ENCODE results near the gene DCAF11. TPM values are rescaled to one million over a fixed set of nuclear protein-coding genes. Genes with fewer than 3 reads are reported as not detected.

The DCAF11 gene
- total and polyA plus RNA-seq, 2 of the 13 experiments (the other 11 are each of a cell fraction or from before 2014, with no cell fraction given): 150 to 257 TPM

DNA sequence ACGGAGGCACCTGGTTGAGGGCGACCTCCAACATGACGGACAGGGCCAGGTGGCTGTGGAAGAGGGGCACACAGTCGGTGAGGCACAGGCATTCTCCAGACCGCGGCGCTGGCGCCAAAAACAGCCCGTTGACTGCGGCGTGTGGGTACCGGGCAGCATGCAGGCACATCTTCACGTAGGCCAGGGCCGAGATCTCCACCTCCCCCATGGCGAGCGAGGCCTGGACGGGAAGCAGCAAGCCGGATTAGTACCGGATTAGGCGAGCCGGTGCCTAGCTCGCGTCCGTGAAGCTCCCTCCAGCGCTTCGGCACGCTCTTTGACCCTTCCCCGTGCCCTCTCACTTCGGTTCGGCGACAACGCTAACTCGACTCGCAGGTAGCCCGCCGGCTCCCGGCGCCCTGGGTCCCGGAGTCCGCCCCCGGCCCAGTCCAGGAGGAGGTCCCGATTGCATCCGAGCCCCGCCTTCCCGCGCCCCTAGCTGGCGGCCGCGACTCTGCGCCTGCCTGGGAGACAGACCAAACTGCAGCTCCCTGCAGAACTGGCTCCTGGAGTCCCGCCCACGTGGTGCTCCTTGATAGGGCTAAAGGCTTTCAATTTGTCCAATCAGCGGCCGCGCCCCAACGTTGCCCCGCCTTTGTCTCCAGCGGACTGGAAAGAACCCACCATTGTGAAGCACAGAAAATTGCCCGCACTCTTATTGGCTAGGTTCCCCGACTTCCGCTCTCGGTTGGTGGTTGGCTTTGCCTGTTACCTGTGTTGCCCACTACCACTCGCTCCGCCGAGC lies 26.7 kb downstream of the DCAF11 start, which contains the start of gene EMC9 (continued):
- TF ChIP-seq CHD4 (IDR thresholded peaks at IDR 0.05; ENCODE audit: borderline replicate concordance, low read length) (0 out of 2 replicates have a peak, but pooled peaks have one; percentile 20), ZNF512B (CRISPR knock-in tag; IDR thresholded peaks at IDR 0.05; ENCODE audit: borderline replicate concordance) (peak; percentile 99), NFIC (IDR thresholded peaks at IDR 0.05; ENCODE audit: low read length) (no peak), ZNF180 (CRISPR knock-in tag; IDR thresholded peaks at IDR 0.05; ENCODE audit: borderline replicate concordance, low read depth) (no peak), MAX (IDR thresholded peaks at IDR 0.05) (no peak), ZNF850 (CRISPR knock-in tag; conservative IDR thresholded peaks at IDR 0.05) (no peak), KAT7 (CRISPR knock-in tag; IDR thresholded peaks at IDR 0.05; ENCODE audit: borderline replicate concordance) (no peak; the same call in 1 of the 2 replicates), ZNF660 (CRISPR knock-in tag; IDR thresholded peaks at IDR 0.05; ENCODE audit: borderline replicate concordance, low read depth) (peak; percentile 96; the same call in 1 of the 2 replicates), PCBP2 (optimal IDR thresholded peaks at IDR 0.05; ENCODE audit: low read depth, low read length, poor library complexity, severe bottlenecking) (no peak), HNRNPH1 (optimal IDR thresholded peaks at IDR 0.05; ENCODE audit: low read depth, low read length) (peak; percentile 91), ZIK1 (CRISPR knock-in tag; IDR thresholded peaks at IDR 0.05; ENCODE audit: borderline replicate concordance, low read depth) (peak; percentile 87), AGO1 (IDR thresholded peaks at IDR 0.05; ENCODE audit: low read depth, low read length, poor library complexity, severe bottlenecking) (peak; percentile 96), CAMTA2 (CRISPR knock-in tag; IDR thresholded peaks at IDR 0.05; ENCODE audit: borderline replicate concordance) (peak; percentile 98), ZNF446 (CRISPR knock-in tag; IDR thresholded peaks at IDR 0.05) (no peak), GZF1 (CRISPR knock-in tag; IDR thresholded peaks at IDR 0.05) (no peak), THAP11 (CRISPR knock-in tag; IDR thresholded peaks at IDR 0.05) (peak; percentile 84)
- TF ChIP-seq, protein P1, sequence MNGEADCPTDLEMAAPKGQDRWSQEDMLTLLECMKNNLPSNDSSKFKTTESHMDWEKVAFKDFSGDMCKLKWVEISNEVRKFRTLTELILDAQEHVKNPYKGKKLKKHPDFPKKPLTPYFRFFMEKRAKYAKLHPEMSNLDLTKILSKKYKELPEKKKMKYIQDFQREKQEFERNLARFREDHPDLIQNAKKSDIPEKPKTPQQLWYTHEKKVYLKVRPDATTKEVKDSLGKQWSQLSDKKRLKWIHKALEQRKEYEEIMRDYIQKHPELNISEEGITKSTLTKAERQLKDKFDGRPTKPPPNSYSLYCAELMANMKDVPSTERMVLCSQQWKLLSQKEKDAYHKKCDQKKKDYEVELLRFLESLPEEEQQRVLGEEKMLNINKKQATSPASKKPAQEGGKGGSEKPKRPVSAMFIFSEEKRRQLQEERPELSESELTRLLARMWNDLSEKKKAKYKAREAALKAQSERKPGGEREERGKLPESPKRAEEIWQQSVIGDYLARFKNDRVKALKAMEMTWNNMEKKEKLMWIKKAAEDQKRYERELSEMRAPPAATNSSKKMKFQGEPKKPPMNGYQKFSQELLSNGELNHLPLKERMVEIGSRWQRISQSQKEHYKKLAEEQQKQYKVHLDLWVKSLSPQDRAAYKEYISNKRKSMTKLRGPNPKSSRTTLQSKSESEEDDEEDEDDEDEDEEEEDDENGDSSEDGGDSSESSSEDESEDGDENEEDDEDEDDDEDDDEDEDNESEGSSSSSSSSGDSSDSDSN (CRISPR knock-in tag; IDR thresholded peaks at IDR 0.05): peak; percentile 100
- TF ChIP-seq, protein P2, sequence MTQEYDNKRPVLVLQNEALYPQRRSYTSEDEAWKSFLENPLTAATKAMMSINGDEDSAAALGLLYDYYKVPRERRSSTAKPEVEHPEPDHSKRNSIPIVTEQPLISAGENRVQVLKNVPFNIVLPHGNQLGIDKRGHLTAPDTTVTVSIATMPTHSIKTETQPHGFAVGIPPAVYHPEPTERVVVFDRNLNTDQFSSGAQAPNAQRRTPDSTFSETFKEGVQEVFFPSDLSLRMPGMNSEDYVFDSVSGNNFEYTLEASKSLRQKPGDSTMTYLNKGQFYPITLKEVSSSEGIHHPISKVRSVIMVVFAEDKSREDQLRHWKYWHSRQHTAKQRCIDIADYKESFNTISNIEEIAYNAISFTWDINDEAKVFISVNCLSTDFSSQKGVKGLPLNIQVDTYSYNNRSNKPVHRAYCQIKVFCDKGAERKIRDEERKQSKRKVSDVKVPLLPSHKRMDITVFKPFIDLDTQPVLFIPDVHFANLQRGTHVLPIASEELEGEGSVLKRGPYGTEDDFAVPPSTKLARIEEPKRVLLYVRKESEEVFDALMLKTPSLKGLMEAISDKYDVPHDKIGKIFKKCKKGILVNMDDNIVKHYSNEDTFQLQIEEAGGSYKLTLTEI (CRISPR knock-in tag; conservative IDR thresholded peaks at IDR 0.05): no peak
- TF ChIP-seq, protein P3, sequence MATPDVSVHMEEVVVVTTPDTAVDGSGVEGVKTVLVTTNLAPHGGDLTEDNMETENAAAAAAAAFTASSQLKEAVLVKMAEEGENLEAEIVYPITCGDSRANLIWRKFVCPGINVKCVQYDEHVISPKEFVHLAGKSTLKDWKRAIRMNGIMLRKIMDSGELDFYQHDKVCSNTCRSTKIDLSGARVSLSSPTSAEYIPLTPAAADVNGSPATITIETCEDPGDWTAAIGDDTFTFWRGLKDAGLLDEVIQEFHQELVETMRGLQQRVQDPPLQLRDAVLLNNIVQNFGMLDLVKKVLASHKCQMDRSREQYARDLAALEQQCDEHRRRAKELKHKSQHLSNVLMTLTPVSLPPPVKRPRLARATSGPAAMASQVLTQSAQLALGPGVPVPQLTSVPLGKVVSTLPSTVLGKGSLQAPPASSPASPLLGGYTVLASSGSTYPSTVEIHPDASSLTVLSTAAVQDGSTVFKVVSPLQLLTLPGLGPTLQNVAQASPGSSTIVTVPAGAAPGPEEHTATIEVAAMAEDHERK (CRISPR knock-in tag; IDR thresholded peaks at IDR 0.05; ENCODE audit: low read depth): peak; percentile 73; the same call in 1 of the 2 replicates
